AG10803 (cell line): ENCODE data around the gene XPNPEP3.
"Not testable (repeated sequence)": the region's sequence is repeated elsewhere in the genome, so short reads cannot be mapped to it uniquely, and the experiment has no call there.

Experiments
- DNase-seq: peaks from one replicate; pipeline ENCODE4 v3.0.0; 2010; ENCODE audit warnings: low read depth
- H3K4me3 ChIP-seq: 2 replicates; pipeline ENCODE4 v1.5.1; 2011; ENCODE audit warnings: mild to moderate bottlenecking, low read length, control low read depth
- CTCF ChIP-seq: conservative IDR thresholded peaks from 2 replicates; pipeline ENCODE4 v1.5.1; 2011; ENCODE audit warnings: mild to moderate bottlenecking, low read length, control low read depth, inconsistent platforms

The XPNPEP3 gene

DNA sequence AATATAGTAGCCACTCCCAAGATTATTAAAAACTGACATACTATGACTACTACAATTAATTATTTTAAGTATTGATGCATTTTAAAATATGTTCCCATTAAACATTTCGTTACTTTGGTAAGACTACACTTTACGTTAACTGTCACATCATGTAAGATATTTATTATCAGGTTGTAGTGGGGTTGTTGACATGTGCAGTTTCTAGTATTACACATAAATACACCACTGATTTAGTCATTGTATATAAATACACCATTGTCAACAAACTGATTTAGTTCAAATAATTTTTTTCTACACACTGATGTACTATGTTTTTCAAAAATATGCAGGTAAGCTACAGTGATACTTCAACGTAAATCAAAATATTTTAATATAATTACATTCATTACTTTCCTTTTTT lies 12.0 kb upstream of the XPNPEP3 start:
- no peak for DNase-seq
- H3K4me3 ChIP-seq = no peak overlapping the region
- no peak for TF ChIP-seq CTCF

GRCh38 chr22:40845816-40846215 lies 11.1 kb upstream of the XPNPEP3 start:
- H3K4me3 ChIP-seq, DNase-seq: not testable (repeated sequence)

DNA sequence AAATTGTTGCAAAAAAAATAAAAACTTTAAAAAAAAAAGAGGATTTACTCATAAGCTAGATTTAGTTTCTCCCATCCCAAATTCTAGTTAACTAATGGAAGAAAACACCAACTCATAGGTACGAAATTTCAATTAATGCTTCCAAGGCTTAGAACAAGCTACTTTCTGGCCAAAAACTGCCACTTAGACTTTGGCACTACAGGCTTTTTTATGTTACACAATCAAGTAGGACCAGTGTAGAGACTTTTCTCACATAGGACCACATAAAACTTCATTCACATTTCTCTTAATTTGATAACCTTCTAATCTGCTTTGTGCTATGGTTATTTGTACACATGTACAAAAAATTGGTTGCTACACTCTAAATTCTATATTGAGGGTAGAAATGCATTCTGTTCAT lies 3.6 kb upstream of the XPNPEP3 start:
- no peak for DNase-seq
- no peak for TF ChIP-seq CTCF

DNA sequence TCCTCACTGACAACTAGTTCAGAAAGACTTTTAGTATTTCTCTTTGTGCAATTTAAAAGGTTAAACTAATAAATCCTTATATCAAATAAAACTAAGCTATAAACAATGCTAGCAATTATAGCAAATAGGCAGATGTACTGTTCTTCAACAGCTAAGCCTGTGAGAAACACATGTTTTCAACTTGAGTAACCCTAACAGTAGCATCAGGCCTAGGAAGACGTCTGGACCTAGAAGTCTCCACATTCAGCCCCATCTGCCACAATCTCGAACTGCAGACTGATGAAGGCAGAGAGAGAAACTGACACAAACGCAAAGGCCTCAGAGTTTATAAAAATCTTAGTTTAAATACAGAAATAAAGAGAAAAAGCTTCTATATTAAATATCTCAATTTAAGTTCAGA lies 3.0 kb upstream of the XPNPEP3 start:
- peak overlapping the region; percentile 95; the same call in 1 of the 2 replicates for H3K4me3 ChIP-seq
- DNase-seq = peak; percentile 37
- TF ChIP-seq CTCF = no peak

More for the DNA sequence above, 3.6 kb upstream of the XPNPEP3 start:
- no peak overlapping the region for H3K4me3 ChIP-seq

- DNase-seq = peak; percentile 49
Observed at GRCh38 chr22:40855071-40855978, 1.6 kb upstream of the XPNPEP3 start.

GRCh38 chr22:40855979-40856512 lies 902 bp upstream of the XPNPEP3 start:
- H3K4me3 ChIP-seq = peak overlapping the region; percentile 95
- no peak for TF ChIP-seq CTCF
- peak; percentile 22 for DNase-seq

More at GRCh38 chr22:40855071-40855978, 1.6 kb upstream of the XPNPEP3 start:
- no peak for TF ChIP-seq CTCF
- peak overlapping the region; percentile 95 for H3K4me3 ChIP-seq

- no peak for DNase-seq
- no peak for TF ChIP-seq CTCF
- peak overlapping the region; percentile 95 for H3K4me3 ChIP-seq
Observed at GRCh38 chr22:40857309-40857855, 434 bp downstream of the XPNPEP3 start.
